SU-DHL-6 (cell line): Measurements from ENCODE around the gene INPPL1.

Experiments
- H2AFZ ChIP-seq: fragments of 200-600 bp; sonication (generic); 2 replicates; pipeline ENCODE4 v1.6.1; 2014; ENCODE audit warnings: low read depth, mild to moderate bottlenecking, moderate library complexity, mixed read lengths, antibody characterized with exemption, low read length; ENCODE audit not compliant: severe bottlenecking
- H3F3A ChIP-seq: fragments of 200-600 bp; shearing (Covaris generic); 2 replicates; pipeline ENCODE4 v1.6.0; 2016; ENCODE audit warnings: antibody characterized with exemption, mild to moderate bottlenecking; ENCODE audit not compliant: insufficient read depth
- H3K27ac ChIP-seq: fragments of 200-600 bp; sonication (generic); 2 replicates; pipeline ENCODE4 v1.5.1; 2016; ENCODE audit warnings: low read depth, mild to moderate bottlenecking, low read length, moderate library complexity, mixed read lengths
- H3K27me3 ChIP-seq: fragments of 200-600 bp; sonication (generic), shearing (Covaris generic); 2 replicates; pipeline ENCODE4 v1.6.0; 2014; ENCODE audit warnings: mild to moderate bottlenecking, low read length
- H3K36me3 ChIP-seq: fragments of 200-600 bp; sonication (generic); 2 replicates; pipeline ENCODE4 v1.6.1; 2014; ENCODE audit warnings: mild to moderate bottlenecking, low read length, mixed read lengths
- H3K4me2 ChIP-seq: fragments of 300-600, 200-600 bp; shearing (Covaris generic), sonication (generic); 2 replicates; pipeline ENCODE4 v1.6.0; 2014; ENCODE audit warnings: low read length, low read depth, mild to moderate bottlenecking; ENCODE audit not compliant: poor library complexity, severe bottlenecking
- H3K4me3 ChIP-seq: fragments of 200-600 bp; sonication (generic); 2 replicates; pipeline ENCODE4 v1.5.1; 2014; ENCODE audit warnings: antibody characterized with exemption, low read length, mild to moderate bottlenecking, mixed read lengths; ENCODE audit not compliant: insufficient read depth, poor library complexity, severe bottlenecking
- H3K79me2 ChIP-seq: fragments of 200-600 bp; sonication (generic); 2 replicates; pipeline ENCODE4 v1.6.1; 2014; ENCODE audit warnings: mild to moderate bottlenecking, low read length, moderate library complexity; ENCODE audit not compliant: insufficient read depth
- H3K9ac ChIP-seq: fragments of 200-600 bp; sonication (generic); 2 replicates; pipeline ENCODE4 v1.7.0; 2014; ENCODE audit warnings: mild to moderate bottlenecking, low read length
- H3K9me2 ChIP-seq: fragments of 200-600 bp; sonication (generic); replicated peaks from 2 replicates; pipeline ENCODE4 v1.6.1; 2014; ENCODE audit warnings: low read length; ENCODE audit not compliant: insufficient read depth
- H3K9me3 ChIP-seq: fragments of 200-600 bp; sonication (generic); 2 replicates; pipeline ENCODE4 v1.6.1; 2014; ENCODE audit warnings: low read length, mixed read lengths; ENCODE audit not compliant: insufficient read depth
- H4K20me1 ChIP-seq: fragments of 200-600 bp; sonication (generic); 2 replicates; pipeline ENCODE4 v1.6.1; 2014; ENCODE audit warnings: low read depth, mild to moderate bottlenecking, antibody characterized with exemption, low read length, moderate library complexity, mixed read lengths
- CTCF ChIP-seq: fragments of 200-600 bp; sonication (generic); IDR thresholded peaks from one replicate; pipeline ENCODE4 v1.5.1; 2017; ENCODE audit warnings: antibody characterized with exemption, mild to moderate bottlenecking, low read length, moderate library complexity; ENCODE audit not compliant: insufficient read depth, poor library complexity, severe bottlenecking
- EZH2phosphoT487 ChIP-seq: fragments of 200-600 bp; sonication (generic), shearing (Covaris generic); conservative IDR thresholded peaks from 2 replicates; pipeline ENCODE4 v1.6.1; 2018; ENCODE audit warnings: mild to moderate bottlenecking, antibody characterized with exemption, low read length, moderate library complexity, mixed read lengths

The INPPL1 gene

GRCh38 chr11:72244361-72245262 is 20.0 kb downstream of the INPPL1 start:
- no peaks in the 10 kb centered on the region for H3K27me3 ChIP-seq
- no peak overlapping the region for H3K9ac ChIP-seq
- H3K4me3 ChIP-seq: no peak overlapping the region
- H3K9me3 ChIP-seq: no peaks in the 10 kb centered on the region
- TF ChIP-seq CTCF (no peak), EZH2phosphoT487 (no peak)
- no peak overlapping the region for H3K27ac ChIP-seq
- no peaks in the 10 kb centered on the region for H4K20me1 ChIP-seq
- H3F3A ChIP-seq: no peaks in the 10 kb centered on the region
- no peak overlapping the region for H3K4me2 ChIP-seq
- no peak overlapping the region for H2AFZ ChIP-seq
- no peaks in the 10 kb centered on the region for H3K36me3 ChIP-seq
- no peaks in the 10 kb centered on the region for H3K9me2 ChIP-seq
- no peaks in the 10 kb centered on the region for H3K79me2 ChIP-seq

- no peak overlapping the region for H3K9ac ChIP-seq
- no peaks in the 10 kb centered on the region for H3K36me3 ChIP-seq
- no peaks in the 10 kb centered on the region for H3F3A ChIP-seq
- H3K27ac ChIP-seq: no peak overlapping the region
- no peaks in the 10 kb centered on the region for H3K79me2 ChIP-seq
- no peak overlapping the region for H3K4me2 ChIP-seq
- H3K4me3 ChIP-seq: no peak overlapping the region
- H4K20me1 ChIP-seq: no peaks in the 10 kb centered on the region
- no peak for TF ChIP-seq CTCF
- TF ChIP-seq EZH2phosphoT487: no peak
- no peaks in the 10 kb centered on the region for H3K9me3 ChIP-seq
- no peaks in the 10 kb centered on the region for H3K9me2 ChIP-seq
- no peaks in the 10 kb centered on the region for H3K27me3 ChIP-seq
- H2AFZ ChIP-seq: no peak overlapping the region
Measured at GRCh38 chr11:72245263-72245816, 20.8 kb downstream of the INPPL1 start.

- Histone ChIP-seq H3K4me2 (no peak overlapping the region), H3K9me2 (no peaks in the 10 kb centered on the region), H3K9ac (no peak overlapping the region), H3F3A (no peaks in the 10 kb centered on the region), H3K4me3 (no peak overlapping the region), H3K79me2 (no peaks in the 10 kb centered on the region), H2AFZ (no peak overlapping the region), H3K27me3 (no peaks in the 10 kb centered on the region), H3K27ac (no peak overlapping the region), H4K20me1 (no peaks in the 10 kb centered on the region), H3K9me3 (no peaks in the 10 kb centered on the region), H3K36me3 (no peaks in the 10 kb centered on the region)
- TF ChIP-seq CTCF (no peak), EZH2phosphoT487 (no peak)
Measured at GRCh38 chr11:72247584-72247983, 23.0 kb downstream of the INPPL1 start.
